ENCODE measurements around the gene ZBED4.

The ZBED4 gene

DNA sequence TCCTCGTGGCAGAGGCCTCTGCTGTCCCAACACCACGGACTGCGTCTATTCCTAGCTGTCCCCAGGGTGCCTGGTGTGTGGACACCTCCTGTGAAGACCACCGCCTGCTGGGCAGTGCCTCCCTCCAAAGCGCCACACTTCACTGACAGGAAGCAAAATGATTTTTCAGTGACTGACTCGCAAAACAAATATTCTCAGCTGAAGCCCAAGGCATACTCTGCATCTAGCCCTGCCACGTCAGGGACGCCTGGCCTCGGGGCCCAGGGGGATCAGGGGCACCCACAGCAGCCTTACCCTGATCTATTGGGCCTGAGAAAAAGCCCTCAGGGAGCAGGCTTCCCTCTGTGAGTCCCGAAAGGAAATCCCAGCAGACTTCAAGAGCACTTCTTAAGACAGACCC lies 28.2 kb upstream of the ZBED4 start:
- Histone ChIP-seq H3K27ac (no peak overlapping the region), H3K4me1 (peaks cover 7 to 54% (median 44%) of the 10 kb centered on the region in 4 donors), H3K9me3 (no peaks in the 10 kb centered on the region), H3K4me3 (peak overlapping the region; percentile 91 to 94), H3K27me3 (no peaks in the 10 kb centered on the region), H3K36me3 (peaks cover 31 to 37% (median 32%) of the 10 kb centered on the region in 3 donors)
- TF ChIP-seq, protein P1, sequence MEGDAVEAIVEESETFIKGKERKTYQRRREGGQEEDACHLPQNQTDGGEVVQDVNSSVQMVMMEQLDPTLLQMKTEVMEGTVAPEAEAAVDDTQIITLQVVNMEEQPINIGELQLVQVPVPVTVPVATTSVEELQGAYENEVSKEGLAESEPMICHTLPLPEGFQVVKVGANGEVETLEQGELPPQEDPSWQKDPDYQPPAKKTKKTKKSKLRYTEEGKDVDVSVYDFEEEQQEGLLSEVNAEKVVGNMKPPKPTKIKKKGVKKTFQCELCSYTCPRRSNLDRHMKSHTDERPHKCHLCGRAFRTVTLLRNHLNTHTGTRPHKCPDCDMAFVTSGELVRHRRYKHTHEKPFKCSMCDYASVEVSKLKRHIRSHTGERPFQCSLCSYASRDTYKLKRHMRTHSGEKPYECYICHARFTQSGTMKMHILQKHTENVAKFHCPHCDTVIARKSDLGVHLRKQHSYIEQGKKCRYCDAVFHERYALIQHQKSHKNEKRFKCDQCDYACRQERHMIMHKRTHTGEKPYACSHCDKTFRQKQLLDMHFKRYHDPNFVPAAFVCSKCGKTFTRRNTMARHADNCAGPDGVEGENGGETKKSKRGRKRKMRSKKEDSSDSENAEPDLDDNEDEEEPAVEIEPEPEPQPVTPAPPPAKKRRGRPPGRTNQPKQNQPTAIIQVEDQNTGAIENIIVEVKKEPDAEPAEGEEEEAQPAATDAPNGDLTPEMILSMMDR (IDR thresholded peaks at IDR 0.05) = no peak
- intact Hi-C loops (cut with DNase I; ENCODE audit: low total_unique reads) = no loop called here
- no peak for DNase-seq

DNA sequence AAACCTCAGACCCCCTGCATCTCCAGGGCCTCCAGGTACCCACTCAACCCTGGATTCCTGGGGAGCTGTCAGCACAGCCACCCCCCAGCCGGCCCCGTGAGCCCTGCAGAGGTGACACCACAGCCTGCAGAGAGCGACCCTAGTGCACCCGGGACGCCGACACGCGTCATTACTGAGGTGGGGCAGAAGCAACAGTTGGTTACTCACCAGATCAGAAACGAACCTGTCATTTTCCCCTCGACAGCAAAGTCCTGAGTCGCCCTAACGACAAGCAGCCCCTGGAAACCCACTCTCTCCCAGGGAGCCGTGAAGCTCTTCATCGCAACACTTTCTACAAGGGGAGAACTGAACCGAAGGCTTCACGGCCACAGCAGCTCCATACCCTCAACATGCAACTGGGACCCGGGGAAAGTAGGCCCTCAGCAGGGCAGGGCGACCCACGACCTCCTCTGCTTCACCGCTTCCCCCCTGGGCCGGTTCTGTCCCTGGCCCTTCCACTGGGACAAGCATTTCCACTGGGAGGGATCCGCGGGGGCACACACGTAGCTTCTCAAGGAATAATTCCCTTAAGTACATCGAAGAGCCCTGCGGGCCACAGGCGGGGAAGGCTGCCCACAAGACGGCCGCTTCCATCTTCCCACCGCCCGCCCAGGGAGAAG lies 27.6 kb upstream of the ZBED4 start:
- H3K27me3 ChIP-seq = no peaks in the 10 kb centered on the region
- peaks cover 25 to 30% (median 26%) of the 10 kb centered on the region in 3 donors for H3K36me3 ChIP-seq
- peak overlapping the region; percentile 79 to 95 for H3K27ac ChIP-seq
- no peak for DNase-seq
- TF ChIP-seq, protein P1 (IDR thresholded peaks at IDR 0.05) = no peak
- peaks cover 7 to 49% (median 41%) of the 10 kb centered on the region in 4 donors for H3K4me1 ChIP-seq
- H3K4me3 ChIP-seq = peak overlapping the region; percentile 91 to 94
- intact Hi-C loops (cut with DNase I; ENCODE audit: low total_unique reads) = no loop called here
- no peaks in the 10 kb centered on the region for H3K9me3 ChIP-seq

DNA sequence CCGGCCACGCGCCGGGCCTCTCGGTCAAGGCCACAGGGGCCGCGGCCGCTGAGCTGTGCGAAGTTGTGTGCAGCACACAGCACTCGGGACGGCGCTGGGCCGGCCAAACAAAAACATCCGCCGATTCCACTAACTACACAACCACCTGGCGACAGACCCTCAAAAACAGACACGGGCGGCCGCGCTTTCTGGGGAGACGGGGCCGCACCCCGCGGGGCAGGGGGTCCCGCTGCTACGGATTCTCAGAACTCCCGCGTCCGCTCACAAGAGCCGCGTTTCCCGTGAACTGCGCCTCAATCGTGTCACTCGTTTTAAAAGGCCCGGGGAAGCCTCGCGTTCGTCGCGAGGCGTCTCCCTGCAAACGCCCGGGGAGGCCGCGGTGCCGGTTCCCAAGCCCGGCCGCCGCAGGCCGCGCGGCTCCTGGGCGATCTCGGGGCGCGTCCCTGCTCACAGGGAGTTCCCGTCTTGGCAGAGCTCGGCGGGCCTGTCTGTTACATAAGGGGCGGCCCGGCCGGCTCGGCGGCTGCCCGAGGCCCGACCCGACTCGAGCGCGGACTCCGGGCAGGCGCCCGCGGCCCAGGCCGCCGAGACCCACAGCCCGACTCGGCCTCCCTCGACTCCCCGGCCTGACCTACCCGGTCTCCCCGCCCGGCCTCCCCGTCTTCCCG lies 26.9 kb upstream of the ZBED4 start:
- intact Hi-C loops (cut with DNase I; ENCODE audit: low total_unique reads) = no loop called here
- DNase-seq = peak; percentile 55 to 77
- peaks cover 19 to 24% (median 22%) of the 10 kb centered on the region in 3 donors for H3K36me3 ChIP-seq
- TF ChIP-seq, protein P1 (IDR thresholded peaks at IDR 0.05) = no peak
- peak overlapping the region; percentile 91 to 94 for H3K4me3 ChIP-seq
- peaks cover 7 to 49% (median 37%) of the 10 kb centered on the region in 4 donors for H3K4me1 ChIP-seq
- H3K27me3 ChIP-seq = no peaks in the 10 kb centered on the region
- peaks cover 0 to 4% (median 0%) of the 10 kb centered on the region in 3 donors for H3K9me3 ChIP-seq
- H3K27ac ChIP-seq = peak overlapping the region; percentile 79 to 95

DNA sequence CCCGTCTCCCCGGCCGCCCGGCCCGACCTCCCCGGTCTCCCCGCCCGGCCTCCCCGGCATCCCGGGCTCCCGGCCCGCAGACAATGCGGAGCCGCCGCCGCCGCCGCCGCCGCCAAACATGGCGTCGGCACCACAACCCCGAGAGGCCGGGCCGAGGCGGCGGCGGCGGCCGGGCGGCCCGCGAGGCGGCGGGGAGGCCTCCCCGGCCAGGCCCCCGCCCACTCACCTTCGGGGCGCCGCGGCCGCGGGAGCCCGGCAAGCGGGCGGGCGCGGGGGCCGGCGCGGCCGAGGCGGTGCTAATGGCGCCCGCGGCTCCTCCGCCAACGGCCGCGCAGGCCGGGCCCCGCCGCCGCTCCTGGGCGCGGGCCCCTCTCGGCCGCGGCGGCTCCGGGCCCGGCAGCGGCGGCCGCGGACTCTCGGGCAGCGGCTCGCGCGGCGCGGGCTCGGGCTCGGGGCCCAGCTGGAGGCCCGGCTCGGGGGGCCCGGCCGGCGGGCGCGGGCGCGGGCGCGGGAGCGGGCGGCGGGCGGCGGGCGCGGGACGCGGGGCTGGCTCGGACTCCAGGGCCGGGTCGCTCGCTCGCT lies 26.3 kb upstream of the ZBED4 start:
- DNase-seq = no peak
- Histone ChIP-seq H3K27me3 (no peaks in the 10 kb centered on the region), H3K27ac (peak overlapping the region; percentile 79 to 95), H3K4me1 (peaks cover 7 to 49% (median 33%) of the 10 kb centered on the region in 4 donors), H3K36me3 (peaks cover 13 to 17% (median 16%) of the 10 kb centered on the region in 3 donors), H3K9me3 (peaks cover 0 to 6% (median 0%) of the 10 kb centered on the region in 3 donors), H3K4me3 (peak overlapping the region; percentile 91 to 94)
- TF ChIP-seq, protein P1 (IDR thresholded peaks at IDR 0.05) = no peak
- intact Hi-C loops (cut with DNase I; ENCODE audit: low total_unique reads) = no loop called here

DNA sequence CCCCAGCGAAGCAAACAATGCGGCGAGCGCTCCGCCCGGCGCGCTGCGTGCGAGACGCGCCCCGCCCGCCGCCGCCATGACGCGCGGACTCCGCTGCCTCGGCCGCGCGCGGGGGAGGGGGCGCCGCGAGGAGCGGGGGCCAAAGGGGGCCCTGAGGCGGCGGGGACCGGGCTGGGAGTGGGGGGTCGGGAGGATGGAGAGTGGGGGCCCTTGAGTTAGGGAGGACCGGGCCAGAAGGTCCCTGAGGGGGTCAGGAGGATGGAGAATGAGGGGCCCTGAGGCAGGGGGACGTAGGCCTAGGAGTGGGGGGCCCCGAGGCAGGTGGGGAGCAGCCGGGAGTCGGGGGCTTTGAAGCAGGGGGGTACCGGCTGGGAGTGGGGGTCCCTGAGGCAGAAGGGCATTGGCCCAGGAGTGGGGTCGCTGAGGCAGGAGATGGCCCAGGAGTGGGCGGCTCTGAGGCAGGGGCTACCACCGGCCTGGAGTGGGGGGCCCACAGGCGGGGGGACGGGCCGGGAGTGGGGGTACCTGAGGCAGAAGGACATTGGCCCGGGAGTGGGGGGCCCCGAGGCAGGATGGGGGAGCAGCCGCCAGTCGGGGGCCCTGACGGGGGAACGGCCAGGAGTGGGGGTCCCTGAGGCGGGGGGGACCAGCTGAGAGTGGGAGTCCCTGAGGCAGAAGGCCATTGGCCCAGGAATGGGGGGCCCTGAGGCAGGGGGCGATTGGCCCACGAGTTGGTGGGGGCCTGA lies 25.6 kb upstream of the ZBED4 start, which contains the start of gene BRD1:
BRD1 (minus strand) TSS at position 21 of the 746 bp plus-strand sequence. CDS start 3,556 bp downstream, outside the sequence.
- TF ChIP-seq, protein P1 (IDR thresholded peaks at IDR 0.05) = no peak
- Histone ChIP-seq H3K27me3 (no peaks in the 10 kb centered on the region), H3K27ac (peak within 1 kb of the TSS; percentile 91 to 95), H3K9me3 (peaks cover 0 to 6% (median 0%) of the 10 kb centered on the region in 3 donors), H3K4me3 (peak within 1 kb of the TSS; percentile 91 to 94), H3K4me1 (peaks cover 7 to 44% (median 32%) of the 10 kb centered on the region in 4 donors), H3K36me3 (peaks cover 8 to 11% (median 9%) of the 10 kb centered on the region in 3 donors)
- intact Hi-C loops (cut with DNase I; ENCODE audit: low total_unique reads) = no loop called here
- no peak for DNase-seq
